MM.1S (cell line): ENCODE data around the gene CES4A.

Source experiments
- DNase-seq: peaks from one replicate; pipeline ENCODE4 v3.0.0-alpha.2; 2015
- H2AFZ ChIP-seq: fragments of 300-600 bp; sonication (generic); 2 replicates; pipeline ENCODE4 v1.6.0; 2016; ENCODE audit warnings: antibody characterized with exemption, low read length
- H3F3A ChIP-seq: fragments of 300-600 bp; sonication (generic); 2 replicates; pipeline ENCODE4 v1.6.1; 2016; ENCODE audit warnings: mild to moderate bottlenecking, antibody characterized with exemption, low read length, moderate library complexity, mixed read lengths; ENCODE audit not compliant: insufficient read depth
- H3K27ac ChIP-seq: fragments of 300-600 bp; sonication (generic); 2 replicates; pipeline ENCODE4 v1.5.1; 2016; ENCODE audit warnings: mild to moderate bottlenecking, low read length
- H3K27me3 ChIP-seq: fragments of 300-600 bp; sonication (generic); replicated peaks from 2 replicates; pipeline ENCODE4 v1.6.0; 2016; ENCODE audit warnings: low read length; ENCODE audit not compliant: insufficient read depth
- H3K36me3 ChIP-seq: fragments of 300-600 bp; sonication (generic); replicated peaks from 2 replicates; pipeline ENCODE4 v1.6.1; 2016; ENCODE audit warnings: mild to moderate bottlenecking, low read length, mixed read lengths; ENCODE audit not compliant: insufficient read depth
- H3K4me1 ChIP-seq: fragments of 300-600 bp; sonication (generic); 2 replicates; pipeline ENCODE4 v1.6.1; 2016; ENCODE audit warnings: low read length, mixed read lengths
- H3K4me2 ChIP-seq: fragments of 300-600 bp; sonication (generic); 2 replicates; pipeline ENCODE4 v1.6.0; 2016; ENCODE audit warnings: low read depth, low read length
- H3K4me3 ChIP-seq: fragments of 300-600 bp; sonication (generic); 2 replicates; pipeline ENCODE4 v1.5.1; 2016; ENCODE audit warnings: low read length, mixed read lengths
- H3K79me2 ChIP-seq: fragments of 300-600 bp; sonication (generic); 2 replicates; pipeline ENCODE4 v1.6.1; 2016; ENCODE audit warnings: mixed run types, low read length, mixed read lengths
- H3K9ac ChIP-seq: fragments of 300-600 bp; sonication (generic); 2 replicates; pipeline ENCODE4 v1.6.1; 2016; ENCODE audit warnings: low read length, mixed read lengths
- H3K9me2 ChIP-seq: fragments of 300-600 bp; sonication (generic); replicated peaks from 2 replicates; pipeline ENCODE4 v1.6.1; 2016; ENCODE audit warnings: mild to moderate bottlenecking, low read length, mixed read lengths; ENCODE audit not compliant: insufficient read depth
- H3K9me3 ChIP-seq: fragments of 300-600 bp; sonication (generic); replicated peaks from 2 replicates; pipeline ENCODE4 v1.6.1; 2016; ENCODE audit warnings: mild to moderate bottlenecking, low read length, mixed read lengths; ENCODE audit not compliant: insufficient read depth
- H4K20me1 ChIP-seq: fragments of 300-600 bp; sonication (generic); 2 replicates; pipeline ENCODE4 v1.6.1; 2016; ENCODE audit warnings: mild to moderate bottlenecking, low read length, moderate library complexity, mixed read lengths; ENCODE audit not compliant: insufficient read depth
- EZH2 ChIP-seq: fragments of 300-600 bp; sonication (generic); optimal IDR thresholded peaks from 2 replicates; pipeline ENCODE3; 2017; ENCODE audit warnings: low read depth, mild to moderate bottlenecking, antibody characterized with exemption, low read length, mixed read lengths
- EZH2phosphoT487 ChIP-seq: fragments of 300-600 bp; sonication (generic); IDR thresholded peaks from 2 replicates; pipeline ENCODE4 v1.6.1; 2018; ENCODE audit warnings: antibody characterized with exemption, low read length
- TF ChIP-seq, protein P1 (sequence below): fragments of 300-600 bp; sonication (generic); IDR thresholded peaks from 2 replicates; pipeline ENCODE4 v1.5.1; 2016; ENCODE audit warnings: antibody characterized with exemption, low read length, mixed read lengths

Gene CES4A

DNA sequence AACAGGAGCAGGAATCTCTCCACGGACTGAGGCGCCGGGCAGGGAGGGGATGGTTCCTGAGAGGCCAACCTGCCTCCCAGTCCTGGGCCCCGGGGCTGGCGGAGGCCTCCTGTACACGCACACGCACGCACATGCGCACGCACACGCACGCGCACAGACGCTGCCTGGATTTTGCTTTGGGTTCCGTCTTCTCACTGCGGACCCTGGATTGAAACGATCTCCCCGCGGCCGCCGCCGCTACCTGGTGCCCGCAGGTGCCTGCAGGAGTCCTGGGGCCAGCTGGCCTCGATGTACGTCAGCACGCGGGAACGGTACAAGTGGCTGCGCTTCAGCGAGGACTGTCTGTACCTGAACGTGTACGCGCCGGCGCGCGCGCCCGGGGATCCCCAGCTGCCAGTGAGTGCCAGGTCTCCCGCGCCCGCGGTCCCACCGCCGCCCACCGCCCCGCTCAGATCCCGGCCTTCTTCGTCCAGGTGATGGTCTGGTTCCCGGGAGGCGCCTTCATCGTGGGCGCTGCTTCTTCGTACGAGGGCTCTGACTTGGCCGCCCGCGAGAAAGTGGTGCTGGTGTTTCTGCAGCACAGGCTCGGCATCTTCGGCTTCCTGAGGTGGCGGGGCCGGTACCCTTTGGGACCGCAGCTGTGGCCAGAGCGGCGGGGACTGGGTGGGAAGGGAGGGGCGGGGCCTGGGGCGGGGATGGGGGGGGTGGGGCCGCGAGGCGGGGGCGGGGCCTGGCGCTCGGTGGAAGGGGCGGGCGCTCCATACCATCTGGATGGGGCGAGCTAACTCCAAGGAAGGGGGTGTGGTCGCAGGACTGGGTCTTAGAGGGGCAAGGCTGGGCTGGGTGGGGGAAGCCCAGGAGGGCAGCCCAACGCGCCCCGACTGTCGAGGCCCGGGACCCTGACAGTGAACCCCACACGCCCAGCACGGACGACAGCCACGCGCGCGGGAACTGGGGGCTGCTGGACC, 12.3 kb downstream of the CES4A start:
- TF ChIP-seq, protein P1, sequence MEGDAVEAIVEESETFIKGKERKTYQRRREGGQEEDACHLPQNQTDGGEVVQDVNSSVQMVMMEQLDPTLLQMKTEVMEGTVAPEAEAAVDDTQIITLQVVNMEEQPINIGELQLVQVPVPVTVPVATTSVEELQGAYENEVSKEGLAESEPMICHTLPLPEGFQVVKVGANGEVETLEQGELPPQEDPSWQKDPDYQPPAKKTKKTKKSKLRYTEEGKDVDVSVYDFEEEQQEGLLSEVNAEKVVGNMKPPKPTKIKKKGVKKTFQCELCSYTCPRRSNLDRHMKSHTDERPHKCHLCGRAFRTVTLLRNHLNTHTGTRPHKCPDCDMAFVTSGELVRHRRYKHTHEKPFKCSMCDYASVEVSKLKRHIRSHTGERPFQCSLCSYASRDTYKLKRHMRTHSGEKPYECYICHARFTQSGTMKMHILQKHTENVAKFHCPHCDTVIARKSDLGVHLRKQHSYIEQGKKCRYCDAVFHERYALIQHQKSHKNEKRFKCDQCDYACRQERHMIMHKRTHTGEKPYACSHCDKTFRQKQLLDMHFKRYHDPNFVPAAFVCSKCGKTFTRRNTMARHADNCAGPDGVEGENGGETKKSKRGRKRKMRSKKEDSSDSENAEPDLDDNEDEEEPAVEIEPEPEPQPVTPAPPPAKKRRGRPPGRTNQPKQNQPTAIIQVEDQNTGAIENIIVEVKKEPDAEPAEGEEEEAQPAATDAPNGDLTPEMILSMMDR = no peak
- no peak for TF ChIP-seq EZH2
- no peak for TF ChIP-seq EZH2phosphoT487
- Histone ChIP-seq H3K4me2 (peak overlapping the region; percentile 55; the same call in 1 of the 2 replicates), H3K4me3 (peak overlapping the region; percentile 20; the same call in 1 of the 2 replicates), H2AFZ (no peak overlapping the region; the same call in 1 of the 2 replicates), H3K27ac (no peak overlapping the region), H3K36me3 (no peaks in the 10 kb centered on the region), H3K4me1 (no peaks in the 10 kb centered on the region), H3F3A (no peaks in the 10 kb centered on the region), H3K27me3 (no peaks in the 10 kb centered on the region; the same call in 1 of the 2 replicates), H3K9me2 (no peaks in the 10 kb centered on the region), H3K9ac (no peak overlapping the region), H3K79me2 (no peaks in the 10 kb centered on the region), H3K9me3 (no peaks in the 10 kb centered on the region), H4K20me1 (no peaks in the 10 kb centered on the region)
- DNase-seq = no peak

DNA sequence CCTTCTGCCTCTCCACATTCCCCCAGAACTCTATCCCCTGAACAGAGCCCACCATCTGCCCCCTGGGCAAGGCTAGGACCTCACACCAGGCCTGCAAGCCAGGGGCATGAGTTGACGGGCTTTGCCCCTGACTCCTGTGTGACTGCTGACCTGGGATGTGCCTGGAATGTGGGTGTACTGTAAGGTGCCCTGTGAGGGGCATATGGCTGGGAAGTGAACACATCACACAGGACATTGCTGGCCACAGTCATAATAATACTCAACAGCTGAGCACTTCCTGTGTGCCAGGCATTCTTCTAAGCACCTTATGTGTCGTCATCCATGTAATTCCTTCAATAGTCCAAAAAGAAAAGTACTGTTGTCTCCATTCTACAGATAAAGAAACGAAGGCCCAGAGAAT, 13.3 kb downstream of the CES4A start:
- Histone ChIP-seq H3K36me3 (no peaks in the 10 kb centered on the region), H3K27me3 (no peaks in the 10 kb centered on the region; the same call in 1 of the 2 replicates), H2AFZ (no peak overlapping the region), H3K79me2 (no peaks in the 10 kb centered on the region), H3K9me2 (no peaks in the 10 kb centered on the region), H3K4me2 (no peak overlapping the region), H3F3A (no peaks in the 10 kb centered on the region), H3K4me3 (no peak overlapping the region), H3K9ac (no peak overlapping the region), H3K9me3 (no peaks in the 10 kb centered on the region), H3K27ac (no peak overlapping the region), H3K4me1 (no peaks in the 10 kb centered on the region), H4K20me1 (no peaks in the 10 kb centered on the region)
- TF ChIP-seq EZH2phosphoT487 = no peak
- TF ChIP-seq, protein P1 = no peak
- DNase-seq = no peak

DNA sequence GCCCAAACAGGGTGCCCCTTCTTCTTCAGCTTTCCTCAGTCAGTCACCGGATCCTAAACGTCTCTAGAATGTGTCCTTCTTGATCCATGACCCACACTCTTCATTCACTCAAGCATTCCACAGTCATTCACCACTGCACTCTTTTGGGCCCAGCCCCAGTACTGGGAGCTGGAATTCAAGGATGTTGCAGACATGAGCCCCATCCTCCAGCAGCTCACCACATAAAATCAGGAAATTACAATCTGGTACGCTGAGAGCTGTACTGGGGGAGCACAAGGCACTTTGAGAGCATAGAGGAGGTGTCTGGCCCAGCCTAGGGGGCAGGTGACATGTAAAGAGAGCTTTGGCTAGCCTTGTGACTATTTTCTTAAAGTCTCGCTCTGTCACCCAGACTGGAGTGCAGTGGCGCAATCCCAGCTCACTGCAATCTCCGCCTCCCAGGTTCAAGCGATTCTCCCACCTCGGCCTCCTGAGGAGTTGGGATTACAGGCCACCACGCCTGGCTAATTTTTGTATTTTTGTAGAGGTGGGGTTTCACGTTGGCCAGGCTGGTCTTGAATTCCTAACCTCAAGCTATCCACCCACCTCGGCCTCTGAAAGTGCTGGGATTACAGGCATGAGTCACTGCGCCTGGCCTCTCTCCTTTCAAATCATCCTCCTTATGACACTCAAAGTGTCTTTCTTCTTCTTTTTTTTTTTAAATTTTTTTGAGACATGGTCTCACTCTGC, 18.7 kb downstream of the CES4A start:
- no peak overlapping the region for H3K27ac ChIP-seq
- no peaks in the 10 kb centered on the region for H3K36me3 ChIP-seq
- no peak overlapping the region for H2AFZ ChIP-seq
- no peak overlapping the region for H3K9ac ChIP-seq
- H3K4me1 ChIP-seq = no peaks in the 10 kb centered on the region
- H3K4me2 ChIP-seq = no peak overlapping the region
- H3K9me3 ChIP-seq = no peaks in the 10 kb centered on the region
- DNase-seq = no peak
- H3K79me2 ChIP-seq = no peaks in the 10 kb centered on the region
- H3K4me3 ChIP-seq = no peak overlapping the region
- H4K20me1 ChIP-seq = no peaks in the 10 kb centered on the region
- no peaks in the 10 kb centered on the region for H3F3A ChIP-seq
- TF ChIP-seq, protein P1 = no peak
- TF ChIP-seq EZH2phosphoT487 (no peak), EZH2 (no peak)
- H3K9me2 ChIP-seq = no peaks in the 10 kb centered on the region
- no peaks in the 10 kb centered on the region; the same call in 1 of the 2 replicates for H3K27me3 ChIP-seq
